GM18517 (cell line): ENCODE measurements around the gene CCNY.

ENCODE experiments used
- ATAC-seq: cut with Tn5 transposase; IDR thresholded peaks from one replicate; pipeline ENCODE4 v1.9.1; 2021; ENCODE audit warnings: mild to moderate bottlenecking, moderate library complexity; ENCODE audit not compliant: unreplicated experiment

The CCNY gene

GRCh38 chr10:35573796-35574195 lies 237.5 kb downstream of the CCNY start:
- ATAC-seq: no peak

GRCh38 chr10:35574924-35575352 lies 238.6 kb downstream of the CCNY start:
- ATAC-seq: no peak

- no peak for ATAC-seq
Observed at GRCh38 chr10:35575640-35576039, 239.3 kb downstream of the CCNY start.

- ATAC-seq: no peak
Observed at GRCh38 chr10:35576730-35577129, 240.4 kb downstream of the CCNY start.

- ATAC-seq: no peak
Observed at GRCh38 chr10:35577926-35578617, 241.8 kb downstream of the CCNY start.

- no peak for ATAC-seq
Observed at GRCh38 chr10:35578618-35578956, 242.3 kb downstream of the CCNY start.

GRCh38 chr10:35579116-35579515 lies 242.8 kb downstream of the CCNY start:
- ATAC-seq: no peak

- no peak for ATAC-seq
Observed at GRCh38 chr10:35579726-35580422, 243.6 kb downstream of the CCNY start.

- ATAC-seq: no peak
Observed at GRCh38 chr10:35580423-35580770, 244.1 kb downstream of the CCNY start.

GRCh38 chr10:35581655-35582054 lies 245.3 kb downstream of the CCNY start:
- ATAC-seq: no peak

- no peak for ATAC-seq
Observed at GRCh38 chr10:35584946-35585345, 248.6 kb downstream of the CCNY start.

- ATAC-seq: no peak
Observed at GRCh38 chr10:35585356-35585755, 249.0 kb downstream of the CCNY start.

GRCh38 chr10:35585903-35586535 lies 249.7 kb downstream of the CCNY start:
- no peak for ATAC-seq

GRCh38 chr10:35588836-35589235 lies 252.5 kb downstream of the CCNY start:
- ATAC-seq: no peak

GRCh38 chr10:35592441-35592840 lies 256.1 kb downstream of the CCNY start:
- ATAC-seq: no peak

GRCh38 chr10:35594115-35595079 lies 258.1 kb downstream of the CCNY start:
- ATAC-seq: no peak

GRCh38 chr10:35595106-35595505 lies 258.8 kb downstream of the CCNY start:
- no peak for ATAC-seq

- ATAC-seq: no peak
Observed at GRCh38 chr10:35598379-35598778, 262.1 kb downstream of the CCNY start.

- ATAC-seq: no peak
Observed at GRCh38 chr10:35600193-35600592, 263.9 kb downstream of the CCNY start.

- no peak for ATAC-seq
Observed at GRCh38 chr10:35605191-35605590, 268.9 kb downstream of the CCNY start, which contains the start of gene GJD4. Gene GJD4 (plus strand): TSS chr10:35605341. CDS start chr10:35605568, 227 bp downstream.

GRCh38 chr10:35606430-35606829 lies 270.1 kb downstream of the CCNY start:
- ATAC-seq: no peak
